ENCODE results near the gene RNASE3.
"Not testable (repeated sequence)": the region's sequence is repeated elsewhere in the genome, so short reads cannot be mapped to it uniquely, and the experiment has no call there.

Gene RNASE3

DNA sequence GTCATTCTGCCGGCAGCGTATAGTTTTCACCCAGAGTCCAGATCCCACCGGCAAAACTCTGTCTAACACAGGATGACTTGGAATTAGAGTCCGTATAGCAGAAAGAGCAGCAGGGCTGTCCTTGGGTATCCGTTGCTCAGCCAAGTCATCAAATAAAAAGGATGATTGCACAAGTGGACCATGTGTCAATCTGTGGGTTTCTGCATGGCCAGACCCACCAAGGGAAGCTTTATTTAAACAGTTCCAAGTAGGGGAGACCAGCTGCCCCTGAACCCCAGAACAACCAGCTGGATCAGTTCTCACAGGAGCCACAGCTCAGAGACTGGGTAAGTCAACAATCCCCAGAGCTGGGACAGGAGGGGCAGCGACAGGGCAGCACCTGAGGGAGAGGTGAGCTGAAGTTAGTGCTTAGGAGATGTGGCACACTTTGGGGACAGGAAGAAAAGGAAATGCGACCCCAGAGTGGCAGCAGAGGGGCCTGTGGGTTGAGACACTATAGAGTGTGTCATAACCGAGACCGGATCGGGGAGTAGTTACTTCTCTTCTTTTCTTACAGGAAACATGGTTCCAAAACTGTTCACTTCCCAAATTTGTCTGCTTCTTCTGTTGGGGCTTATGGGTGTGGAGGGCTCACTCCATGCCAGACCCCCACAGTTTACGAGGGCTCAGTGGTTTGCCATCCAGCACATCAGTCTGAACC lies at the start of gene RNASE3:
Gene RNASE3, plus strand, starts transcription at position 260 of the 700 bp plus-strand sequence. Its CDS starts 302 bp downstream, at position 562.
- H3K27ac ChIP-seq = not testable (repeated sequence)

DNA sequence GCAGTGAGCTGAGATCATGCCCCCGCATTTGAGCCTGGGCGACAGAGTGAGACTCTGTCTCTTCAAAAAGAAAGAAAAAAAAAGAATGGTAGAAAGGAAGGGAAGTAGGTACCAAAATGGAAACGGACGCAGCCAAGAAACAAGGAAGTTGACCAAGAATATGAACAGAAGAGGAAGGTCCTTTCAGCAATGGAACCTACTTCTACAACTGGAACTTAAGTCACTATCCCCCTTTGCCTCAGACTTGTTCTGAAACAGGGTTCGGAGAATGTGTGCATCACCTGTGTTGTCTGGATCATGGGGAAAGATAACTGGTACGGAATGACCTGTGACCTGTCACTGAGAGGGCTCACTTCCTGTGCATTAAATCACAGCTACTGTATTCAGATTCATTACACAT lies 44.6 kb upstream of the RNASE3 start:
- H3K27ac ChIP-seq = no peak overlapping the region; the same call in 1 of the 2 replicates
- TF ChIP-seq, protein P1, sequence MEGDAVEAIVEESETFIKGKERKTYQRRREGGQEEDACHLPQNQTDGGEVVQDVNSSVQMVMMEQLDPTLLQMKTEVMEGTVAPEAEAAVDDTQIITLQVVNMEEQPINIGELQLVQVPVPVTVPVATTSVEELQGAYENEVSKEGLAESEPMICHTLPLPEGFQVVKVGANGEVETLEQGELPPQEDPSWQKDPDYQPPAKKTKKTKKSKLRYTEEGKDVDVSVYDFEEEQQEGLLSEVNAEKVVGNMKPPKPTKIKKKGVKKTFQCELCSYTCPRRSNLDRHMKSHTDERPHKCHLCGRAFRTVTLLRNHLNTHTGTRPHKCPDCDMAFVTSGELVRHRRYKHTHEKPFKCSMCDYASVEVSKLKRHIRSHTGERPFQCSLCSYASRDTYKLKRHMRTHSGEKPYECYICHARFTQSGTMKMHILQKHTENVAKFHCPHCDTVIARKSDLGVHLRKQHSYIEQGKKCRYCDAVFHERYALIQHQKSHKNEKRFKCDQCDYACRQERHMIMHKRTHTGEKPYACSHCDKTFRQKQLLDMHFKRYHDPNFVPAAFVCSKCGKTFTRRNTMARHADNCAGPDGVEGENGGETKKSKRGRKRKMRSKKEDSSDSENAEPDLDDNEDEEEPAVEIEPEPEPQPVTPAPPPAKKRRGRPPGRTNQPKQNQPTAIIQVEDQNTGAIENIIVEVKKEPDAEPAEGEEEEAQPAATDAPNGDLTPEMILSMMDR (conservative IDR thresholded peaks at IDR 0.05) = no peak

DNA sequence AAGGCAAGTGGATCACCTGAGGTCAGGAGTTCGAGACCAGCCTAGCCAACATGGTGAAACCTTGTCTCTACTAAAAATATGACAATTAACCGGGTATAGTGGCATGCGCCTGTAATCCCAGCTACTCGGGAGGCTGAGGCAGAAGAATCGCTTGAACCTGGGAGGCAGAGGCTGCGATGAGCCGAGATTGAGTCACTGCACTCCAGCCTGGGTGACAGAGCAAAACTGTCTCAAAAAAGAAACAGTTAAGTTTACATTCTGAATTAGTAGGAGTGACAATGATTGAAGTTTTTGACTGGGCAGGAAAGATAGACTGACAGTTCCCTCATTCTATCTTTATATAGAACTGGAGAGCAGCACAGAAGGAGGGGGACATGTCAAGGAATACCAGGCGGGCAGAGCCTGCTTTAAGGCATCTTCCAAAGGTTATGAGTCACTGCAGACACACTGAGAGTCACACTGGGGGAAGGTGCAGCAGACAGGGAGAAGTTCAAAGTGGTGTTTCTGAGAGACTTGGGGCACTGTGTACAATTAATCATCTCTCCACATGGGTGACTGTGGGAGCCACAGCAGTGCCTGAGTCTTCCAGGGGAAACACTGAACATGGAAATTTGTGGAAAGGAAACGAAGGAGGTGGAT lies 42.8 kb upstream of the RNASE3 start:
- TF ChIP-seq, protein P1 (conservative IDR thresholded peaks at IDR 0.05) = no peak
- H3K27ac ChIP-seq = peak overlapping the region; percentile 97

DNA sequence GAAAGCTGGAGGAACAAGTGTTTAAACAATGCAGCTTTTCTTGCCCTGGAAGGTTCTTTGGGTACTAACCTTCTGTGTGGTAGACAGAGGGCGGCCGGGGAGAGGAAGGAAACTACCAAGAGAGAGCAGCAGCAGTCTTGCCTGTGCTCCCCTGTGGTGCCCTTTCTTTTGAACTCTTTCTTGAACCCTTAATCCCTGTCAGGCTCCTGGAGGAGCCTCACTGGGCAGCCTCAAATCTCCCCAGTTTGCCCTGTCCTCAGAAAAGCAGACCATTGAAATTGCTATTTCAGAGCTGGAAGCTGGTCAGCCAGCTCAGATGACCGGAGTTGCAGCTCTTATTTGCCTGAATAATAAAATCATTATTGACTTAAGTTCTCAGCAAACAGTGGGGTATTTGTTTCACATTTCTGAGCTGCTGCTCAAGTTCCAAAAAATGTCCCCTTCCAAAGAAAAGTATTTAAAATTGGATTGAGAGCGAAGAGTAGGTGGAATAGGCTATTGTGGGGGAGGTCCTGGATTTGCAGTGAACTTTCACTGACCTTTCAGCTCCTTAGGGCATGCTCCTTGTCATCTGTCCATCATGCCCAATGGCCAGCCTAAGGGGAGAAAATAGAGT lies 42.1 kb upstream of the RNASE3 start:
- peak overlapping the region; percentile 97 for H3K27ac ChIP-seq
- TF ChIP-seq, protein P1 (conservative IDR thresholded peaks at IDR 0.05) = no peak

DNA sequence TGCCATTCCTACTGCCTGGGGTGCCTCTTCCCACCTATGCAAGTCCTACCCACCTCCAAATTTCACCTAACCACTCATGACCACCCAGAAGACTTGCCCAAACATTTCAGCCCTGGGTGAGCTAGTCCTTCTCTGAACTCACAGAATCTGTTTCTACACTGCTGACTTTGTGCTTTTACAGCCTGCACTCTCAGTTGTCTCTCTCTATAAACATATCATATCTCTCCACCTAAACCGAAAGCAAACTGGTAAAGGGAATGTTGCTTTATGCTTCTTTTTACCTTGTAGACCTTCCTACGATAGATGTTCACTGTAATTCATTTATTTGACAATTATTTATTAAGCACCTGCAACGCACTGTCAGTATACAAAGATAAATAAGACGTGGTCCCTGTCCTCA lies 38.1 kb upstream of the RNASE3 start:
- TF ChIP-seq, protein P1 (conservative IDR thresholded peaks at IDR 0.05) = no peak
- H3K27ac ChIP-seq = peak overlapping the region; percentile 46

DNA sequence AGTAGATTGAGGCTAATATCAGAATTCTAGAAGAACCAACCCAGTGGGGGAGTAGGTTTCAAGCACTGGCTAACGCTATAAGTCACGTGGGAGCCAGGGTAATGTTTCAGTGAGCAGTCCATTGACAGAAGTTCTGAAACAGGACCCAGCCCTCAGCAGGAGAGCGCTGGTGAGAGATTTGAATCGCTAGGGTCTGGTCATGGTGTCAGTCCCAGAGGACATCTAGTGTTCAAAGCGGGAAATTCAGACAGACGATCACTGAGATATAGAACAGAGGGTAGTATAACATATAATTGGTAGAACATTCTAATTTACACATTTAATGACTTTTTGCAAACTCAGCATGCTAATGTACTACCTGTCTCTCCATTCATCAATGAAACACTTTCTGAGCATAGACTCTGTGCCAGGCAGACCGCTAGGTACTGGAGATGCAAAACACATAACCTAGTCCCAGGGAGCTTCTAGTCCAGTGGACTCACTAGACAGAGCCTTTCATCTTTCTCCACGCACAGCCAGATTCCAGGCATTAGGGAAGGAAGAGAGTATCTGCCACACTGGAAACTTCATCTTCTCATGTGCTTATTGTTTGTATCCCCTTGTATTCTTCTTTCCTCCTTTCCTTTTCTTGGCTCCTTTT lies 35.4 kb upstream of the RNASE3 start:
- TF ChIP-seq, protein P1 (conservative IDR thresholded peaks at IDR 0.05) = peak; percentile 87
- H3K27ac ChIP-seq = no peak overlapping the region

DNA sequence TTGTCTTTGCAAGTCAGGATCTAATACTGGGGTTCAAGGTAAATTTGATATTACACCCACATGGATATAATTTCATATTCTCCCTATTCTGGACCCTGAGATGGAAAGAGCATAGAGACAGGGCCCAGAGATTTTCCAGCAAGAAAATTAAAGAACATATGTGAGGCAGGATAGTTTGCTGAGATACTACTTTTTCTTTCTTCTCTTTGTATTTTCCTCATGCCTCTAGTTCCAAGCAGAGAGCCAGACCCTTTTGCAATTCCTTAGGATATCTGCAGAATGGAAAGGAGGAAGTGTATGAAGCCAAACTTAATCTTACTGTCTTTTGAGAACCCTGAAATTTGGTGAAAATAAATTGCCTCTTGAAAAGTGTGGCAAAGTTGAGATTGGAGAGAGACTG lies 34.0 kb upstream of the RNASE3 start:
- TF ChIP-seq, protein P1 (conservative IDR thresholded peaks at IDR 0.05) = no peak
- no peak overlapping the region for H3K27ac ChIP-seq

Data from VCaP (cell line).